ENCODE results near the gene TPK1. TPM values are rescaled to one million over a fixed set of nuclear protein-coding genes. Genes with fewer than 3 reads are reported as not detected.

The TPK1 gene
- total and polyA plus RNA-seq, 2 of the 8 experiments (the other 6 are each of a cell fraction or from before 2014, with no cell fraction given) = 1.9 to 2.7 TPM

GRCh38 chr7:144525956-144526355 lies 309.9 kb downstream of the TPK1 start:
- H3K79me2 ChIP-seq (ENCODE audit: control insufficient read depth in 1 of 2, insufficient read depth in 2 of 2, low read length in 2 of 2) = no peaks in the 10 kb centered on the region
- FAIRE-seq = no peak
- ChIA-PET POLR2A (ENCODE audit: partially characterized antibody) (no interaction called here), CTCF (ENCODE audit: partially characterized antibody) (no interaction called here)
- no peak overlapping the region for H2BK15ac ChIP-seq (ENCODE audit: low read length)
- H3K79me1 ChIP-seq (ENCODE audit: low read depth, low read length) = no peaks in the 10 kb centered on the region
- H3K18ac ChIP-seq (ENCODE audit: extremely low read depth, low read length) = no peak overlapping the region
- no peak overlapping the region for H3K14ac ChIP-seq (ENCODE audit: insufficient read length)
- no peaks in the 10 kb centered on the region for H3K9me3 ChIP-seq (ENCODE audit: insufficient read depth in 2 of 2, low read depth in 1 of 2, low read length in 1 of 2)
- no peak overlapping the region for H3K4me2 ChIP-seq (ENCODE audit: insufficient read depth in 1 of 2, low read depth in 2 of 2, low read length in 2 of 2)
- H3K27ac ChIP-seq (ENCODE audit: low read depth, low read length) = no peak overlapping the region
- DNase-seq (ENCODE audit: low read depth in 1 of 2, low spot score in 2 of 2) = no peak
- no peak overlapping the region for H2AFZ ChIP-seq (ENCODE audit: low read length)
- no peak overlapping the region for H3K9ac ChIP-seq (replicated peaks in 1 of 4; ENCODE audit: extremely low read depth in 1 of 4, low read depth in 3 of 4, low read length in 3 of 4)
- no peak overlapping the region for H4K5ac ChIP-seq (ENCODE audit: insufficient read length, low read depth, low read length)
- no peaks in the 10 kb centered on the region for H3K36me3 ChIP-seq (ENCODE audit: control insufficient read depth in 2 of 4, insufficient read depth in 4 of 4, low read length in 3 of 4)
- H4K20me1 ChIP-seq (replicated peaks in 1 of 2; ENCODE audit: control insufficient read depth in 1 of 2, insufficient read depth in 2 of 2, low read length in 2 of 2) = no peaks in the 10 kb centered on the region
- no peak overlapping the region for H3K4ac ChIP-seq (replicated peaks; ENCODE audit: insufficient read length, low read depth, low read length)
- no peak overlapping the region for H2BK20ac ChIP-seq (ENCODE audit: low read length)
- TF ChIP-seq EP300 (IDR thresholded peaks at IDR 0.05; ENCODE audit: borderline replicate concordance in 1 of 2, low read depth in 2 of 2, low read length in 2 of 2) = no peak
- no peak for TF ChIP-seq EGR1 (IDR thresholded peaks at IDR 0.05; ENCODE audit: borderline replicate concordance, low read depth, low read length)
- TF ChIP-seq SUZ12 (IDR thresholded peaks at IDR 0.05; ENCODE audit: low read length) = no peak
- TF ChIP-seq RXRA (IDR thresholded peaks at IDR 0.05; ENCODE audit: insufficient read depth, low read depth, low read length) = no peak
- TF ChIP-seq RNF2 (IDR thresholded peaks at IDR 0.05; ENCODE audit: borderline replicate concordance, low read depth, low read length, missing control alignments, poor library complexity, severe bottlenecking) = no peak
- TF ChIP-seq RFX5 (IDR thresholded peaks at IDR 0.05; ENCODE audit: borderline replicate concordance, low read depth, low read length) = no peak
- no peak for TF ChIP-seq TEAD4 (IDR thresholded peaks at IDR 0.05; ENCODE audit: low read depth, low read length)
- no peak for TF ChIP-seq GTF2F1 (IDR thresholded peaks at IDR 0.05; ENCODE audit: borderline replicate concordance, low read depth, low read length)
- no peak for TF ChIP-seq ASH2L (IDR thresholded peaks at IDR 0.05; ENCODE audit: low read length)
- no peak for TF ChIP-seq SRF (IDR thresholded peaks at IDR 0.05; ENCODE audit: low read depth, low read length)
- no peak overlapping the region for H2BK5ac ChIP-seq (ENCODE audit: low read depth, low read length)
- no peak overlapping the region for H2BK120ac ChIP-seq (replicated peaks; ENCODE audit: low read depth, low read length)
- H3K4me1 ChIP-seq (replicated peaks in 1 of 4; ENCODE audit: control insufficient read depth in 3 of 4, insufficient read depth in 4 of 4, low read length in 3 of 4) = peaks cover 0 to 4% (median 0%) of the 10 kb centered on the region in 4 experiments; a peak in 1 of 7 replicates
- H3K56ac ChIP-seq (replicated peaks; ENCODE audit: insufficient read length, low read depth, low read length) = no peak overlapping the region
- H4K8ac ChIP-seq (ENCODE audit: extremely low read depth, insufficient read depth, low read length) = no peak overlapping the region
- no peak overlapping the region for H3K23ac ChIP-seq (ENCODE audit: insufficient read length)
- H2AK5ac ChIP-seq (ENCODE audit: low read depth, low read length) = no peak overlapping the region
- H4K91ac ChIP-seq (replicated peaks; ENCODE audit: insufficient read length, low read length) = no peak overlapping the region
- H2BK12ac ChIP-seq (ENCODE audit: low read depth, low read length) = no peak overlapping the region
- no peaks in the 10 kb centered on the region for H3K23me2 ChIP-seq (ENCODE audit: low read depth, low read length)
- H3K27me3 ChIP-seq (replicated peaks in 1 of 4; ENCODE audit: control insufficient read depth in 3 of 4, extremely low read depth in 1 of 4, insufficient read depth in 3 of 4, low read length in 3 of 4) = no peaks in the 10 kb centered on the region
- 76% methylated on average over 1 of the region's 1 CpG; no CpG with 5 or more reads in 1 of the 2 experiments for WGBS, 2 experiments (ENCODE audit: extremely low coverage in 1 of 2, insufficient coverage in 1 of 2, insufficient read length in 1 of 2, insufficient replicate concordance in 2 of 2, low coverage in 1 of 2, low lambda C conversion rate in 2 of 2, missing lambda C conversion rate in 1 of 2)
- H3K4me3 ChIP-seq (ENCODE audit: extremely low read depth in 1 of 4, insufficient read depth in 2 of 4, low read depth in 3 of 4, low read length in 4 of 4) = no peak overlapping the region

Measured in H1 (cell line).